DND-41 (cell line): ENCODE measurements around the gene PRR35.

Experiments used
- CTCF ChIP-seq: IDR thresholded peaks from 2 replicates; pipeline ENCODE4 v1.5.1; 2012; ENCODE audit warnings: borderline replicate concordance, low read length, moderate library complexity, mild to moderate bottlenecking; ENCODE audit not compliant: poor library complexity, severe bottlenecking; ENCODE audit errors: extremely low read depth
- EZH2 ChIP-seq: IDR thresholded peaks from 3 replicates; pipeline ENCODE4 v1.6.1; 2012; ENCODE audit warnings: borderline replicate concordance, low read depth, mild to moderate bottlenecking, moderate library complexity, low read length, inconsistent platforms; ENCODE audit not compliant: severe bottlenecking

- no peak for TF ChIP-seq EZH2
- no peak for TF ChIP-seq CTCF
Measured at GRCh38 chr16:539901-540530, 20.2 kb upstream of the PRR35 start.
